ENCODE data around the gene C10orf143.
A peak's percentile ranks its signal among the peaks of the same experiment; 100 is the strongest.
"Not testable (repeated sequence)": the region's sequence is repeated elsewhere in the genome, so short reads cannot be mapped to it uniquely, and the experiment has no call there.

C10orf143 gene

DNA sequence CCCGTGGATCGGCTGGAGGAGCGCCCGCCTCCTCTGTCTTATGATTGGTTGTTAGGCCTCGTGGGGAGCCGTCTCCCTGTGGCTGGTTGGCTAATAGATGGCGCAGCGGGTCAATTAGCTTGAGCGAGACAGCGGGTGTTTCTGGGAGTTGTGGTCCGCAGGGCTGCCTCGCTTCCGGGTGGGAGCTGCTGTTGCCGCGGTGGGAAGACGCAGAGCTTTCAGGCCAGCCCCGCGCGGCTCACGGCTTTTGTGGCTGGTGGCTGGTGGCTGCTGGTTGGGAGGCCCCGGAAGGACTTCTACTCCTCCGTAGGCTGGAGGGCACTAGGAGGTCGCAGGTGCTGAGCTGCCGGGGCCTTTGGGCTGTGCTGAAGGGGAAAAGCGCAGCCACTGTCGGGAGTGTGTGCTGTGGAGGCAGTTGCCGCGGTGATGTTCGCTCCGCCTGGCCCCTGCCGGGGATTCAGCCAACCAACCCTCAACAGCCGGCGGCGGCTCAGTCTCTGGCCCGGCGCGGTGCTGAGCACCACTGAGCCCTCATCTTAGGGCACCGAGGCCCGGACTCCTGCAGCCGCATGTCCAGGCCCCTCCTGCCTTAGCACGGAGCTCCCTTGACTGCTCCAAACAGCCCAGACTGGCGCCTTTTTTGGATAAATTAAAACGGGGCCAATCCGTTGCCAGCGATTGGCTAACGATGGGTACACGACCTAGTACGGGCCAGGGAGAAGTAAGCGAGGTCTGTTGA is 652 bp upstream of the C10orf143 start:
- peak; percentile 98 for DNase-seq

DNA sequence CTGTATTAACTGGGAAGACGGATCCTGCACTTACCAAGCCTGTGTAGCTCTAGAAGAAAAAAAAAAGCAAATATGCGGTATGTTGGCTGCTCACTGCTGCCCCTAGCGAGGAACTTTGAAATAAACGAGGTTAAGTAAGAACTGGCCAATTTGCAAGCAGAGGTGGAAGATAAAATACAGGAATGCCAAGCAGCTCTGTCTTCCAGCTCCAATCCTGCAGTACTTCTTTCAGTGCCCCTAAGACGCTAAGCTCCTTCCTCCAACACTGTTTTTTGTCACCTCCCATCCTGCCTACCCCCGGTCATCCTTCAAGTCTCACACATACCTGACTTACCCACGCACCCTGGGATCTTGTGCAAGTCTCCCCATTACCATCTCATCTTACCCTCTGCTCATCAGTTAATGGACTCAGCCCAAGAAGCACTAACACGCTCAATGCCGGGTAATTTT is 809 bp downstream of the C10orf143 start:
- peak; percentile 85 for DNase-seq

DNA sequence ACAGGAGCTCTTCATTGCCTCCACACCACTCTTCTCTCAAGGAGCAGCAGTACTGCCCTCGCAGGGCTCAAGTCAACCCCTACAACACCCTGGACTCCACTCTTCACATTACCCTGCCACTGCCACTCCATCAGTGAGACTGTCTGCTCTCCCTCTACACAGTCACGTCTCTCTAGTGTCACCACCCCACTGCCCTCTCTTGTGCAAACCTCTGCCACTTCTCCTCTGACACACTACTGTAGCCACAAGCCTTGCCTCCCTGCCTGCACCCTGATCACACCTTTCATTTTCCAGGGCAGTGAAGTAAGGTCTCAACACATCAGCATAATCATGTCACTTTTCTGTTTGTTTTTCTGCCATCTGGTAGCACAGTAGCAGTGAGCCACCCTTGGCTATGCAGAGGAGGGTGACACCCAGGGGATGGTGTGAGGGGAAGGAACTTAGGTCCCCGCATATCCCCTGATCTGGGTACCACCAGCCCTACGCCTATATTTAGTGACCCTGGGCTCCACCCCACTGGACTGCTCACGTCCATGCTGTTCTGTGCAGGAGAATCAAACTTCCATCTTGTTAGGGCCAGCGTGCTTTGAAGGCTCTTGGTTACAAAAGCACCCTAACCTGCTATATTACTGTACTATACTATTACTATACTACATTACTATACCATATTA is 1.6 kb downstream of the C10orf143 start:
- no peak for DNase-seq

DNA sequence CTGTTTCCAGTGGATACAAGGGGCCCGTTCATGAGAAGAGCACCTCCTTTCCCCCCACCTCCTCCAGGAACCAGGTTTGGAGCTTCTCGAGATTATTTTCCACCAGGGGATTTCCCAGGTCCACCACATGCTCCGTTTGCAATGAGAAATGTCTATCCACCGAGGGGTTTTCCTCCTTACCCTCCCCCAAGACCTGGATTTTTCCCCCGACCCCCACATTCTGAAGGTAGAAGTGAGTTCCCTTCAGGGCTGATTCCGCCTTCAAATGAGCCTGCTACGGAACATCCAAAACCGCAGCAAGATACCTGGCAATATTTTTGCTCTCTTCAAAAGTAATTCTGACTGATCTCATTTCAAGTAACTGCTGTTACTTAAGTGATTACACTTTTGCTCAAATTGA is 2.5 kb downstream of the C10orf143 start:
- not testable (repeated sequence) for DNase-seq

DNA sequence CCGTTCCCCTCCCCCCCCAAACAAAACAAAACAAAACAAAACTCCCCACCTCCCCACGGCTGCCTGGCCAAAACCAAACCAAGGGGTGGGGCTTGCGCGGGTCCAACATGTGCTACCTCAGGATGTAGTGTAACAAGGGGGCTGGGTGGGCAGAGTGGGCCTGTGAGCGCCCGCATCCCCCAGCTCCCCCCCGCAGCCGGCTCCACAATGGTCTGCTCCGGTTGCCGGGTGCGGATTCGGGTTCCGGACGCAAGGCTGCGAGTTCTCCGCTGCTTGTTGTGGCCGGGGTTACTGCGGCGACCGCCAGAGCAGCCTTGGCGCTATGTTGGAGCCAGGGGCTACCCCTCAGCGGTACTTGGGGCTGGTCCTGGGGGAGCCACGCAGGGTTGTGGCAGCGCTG is 4.9 kb downstream of the C10orf143 start:
- DNase-seq: no peak

DNA sequence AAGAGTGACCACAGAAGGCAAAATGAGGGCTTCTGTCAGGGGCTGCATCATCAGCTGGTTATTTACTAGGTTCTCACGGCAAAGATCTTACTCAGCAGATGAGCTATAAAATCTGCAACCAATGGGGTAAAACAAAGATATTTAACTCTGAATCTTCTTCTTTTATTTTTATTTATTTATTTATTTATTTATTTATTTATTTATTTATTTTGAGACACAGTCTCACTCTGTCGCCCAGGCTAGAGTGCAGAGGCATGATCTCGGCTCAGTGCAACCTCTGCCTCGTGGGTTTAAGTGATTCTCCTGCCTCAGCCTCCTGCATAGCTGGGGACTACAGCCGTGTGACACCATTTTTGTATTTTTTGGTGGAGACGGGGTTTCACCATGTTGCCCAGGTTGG is 11.3 kb downstream of the C10orf143 start:
- no peak for DNase-seq

DNA sequence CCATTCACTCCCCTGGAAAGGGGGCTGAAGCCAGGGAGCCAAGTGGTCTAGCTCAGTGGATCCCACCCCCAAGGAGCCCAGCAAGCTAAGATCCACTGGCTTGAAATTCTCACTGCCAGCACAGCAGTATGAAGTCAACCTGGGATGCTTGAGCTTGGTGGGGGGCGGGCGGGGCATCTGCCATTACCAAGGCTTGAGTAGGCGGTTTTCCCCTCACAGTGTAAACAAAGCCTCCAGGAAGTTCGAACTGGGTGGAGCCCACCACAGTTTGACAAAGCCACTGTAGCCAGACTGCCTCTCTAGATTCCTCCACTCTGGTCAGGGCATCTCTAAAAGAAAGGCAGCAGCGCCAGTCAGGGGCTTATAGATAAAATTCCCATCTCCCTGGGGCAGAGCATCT is 20.1 kb downstream of the C10orf143 start:
- DNase-seq: not testable (repeated sequence)

DNA sequence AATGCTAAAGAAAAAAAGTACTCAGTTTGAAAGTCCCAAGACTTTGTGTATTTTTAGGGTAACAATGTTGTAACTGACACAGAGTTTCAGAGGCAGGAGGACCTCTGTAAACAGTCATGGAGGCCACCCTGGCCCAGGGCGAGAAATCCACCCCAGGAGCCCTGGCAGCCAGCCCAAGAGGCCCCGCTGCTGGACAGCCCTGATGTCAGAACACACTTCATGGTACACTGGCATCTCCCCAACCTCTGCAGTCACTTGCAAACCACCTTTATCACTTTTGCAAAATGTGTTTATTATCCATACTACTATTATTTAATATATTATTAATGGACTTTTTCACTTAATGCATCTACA is 30.2 kb downstream of the C10orf143 start:
- no peak for DNase-seq

DNA sequence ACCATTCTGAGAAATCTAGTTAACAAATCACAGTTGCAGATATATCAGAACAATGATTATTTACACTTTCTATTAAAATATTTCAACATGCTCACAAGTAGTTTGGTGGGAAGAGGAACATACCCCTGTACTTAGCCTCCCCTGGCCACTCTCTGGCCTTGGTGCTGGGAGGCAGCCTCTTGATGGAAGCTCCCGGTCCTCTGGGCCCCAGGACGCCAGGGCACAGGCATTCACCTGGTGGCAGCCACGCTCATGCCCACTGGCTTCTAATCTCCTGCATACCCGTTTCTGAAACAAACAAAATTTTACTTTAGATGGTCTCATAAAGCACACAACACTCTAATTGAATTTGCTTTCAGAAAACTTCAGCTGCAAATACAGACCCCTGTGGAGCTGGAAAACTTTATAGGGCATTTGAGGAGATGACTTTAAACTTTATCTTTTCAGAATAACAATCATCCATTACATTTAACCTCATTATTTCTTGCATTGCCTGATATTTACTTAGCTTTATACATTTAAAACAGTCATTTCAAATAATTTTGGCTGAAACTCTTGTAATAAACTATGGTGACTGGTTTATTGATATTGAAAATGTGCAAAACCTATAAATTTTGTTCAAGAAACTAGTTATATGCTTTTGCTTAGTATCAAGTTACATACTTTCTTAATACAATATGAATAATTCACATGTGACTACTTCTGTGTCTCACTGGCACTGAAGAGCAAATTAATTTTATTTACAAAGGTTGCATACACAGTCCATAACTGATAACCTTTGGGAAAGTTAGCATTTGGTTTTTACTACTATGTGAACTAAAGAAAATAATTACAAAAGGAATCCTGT is 30.8 kb downstream of the C10orf143 start:
- no peak for DNase-seq

DNA sequence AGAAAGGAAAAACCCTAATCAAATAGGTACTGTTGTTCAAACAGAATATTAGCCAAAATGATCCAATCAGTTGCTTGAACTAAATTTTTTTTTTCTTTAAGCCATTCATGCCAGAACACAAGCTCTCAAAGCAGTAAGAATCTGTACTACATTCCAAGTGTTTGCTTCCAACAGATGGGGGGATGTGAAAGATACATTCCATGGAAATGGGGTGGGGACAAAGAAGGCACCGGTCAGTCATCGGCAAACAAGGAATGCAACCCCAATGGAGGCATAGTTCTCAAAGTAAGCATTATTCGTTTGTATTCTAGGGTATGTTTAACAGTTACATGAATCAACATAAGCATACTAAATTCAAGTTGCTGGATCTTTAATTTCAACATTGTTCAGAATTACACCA is 32.5 kb downstream of the C10orf143 start:
- no peak for DNase-seq

DNA sequence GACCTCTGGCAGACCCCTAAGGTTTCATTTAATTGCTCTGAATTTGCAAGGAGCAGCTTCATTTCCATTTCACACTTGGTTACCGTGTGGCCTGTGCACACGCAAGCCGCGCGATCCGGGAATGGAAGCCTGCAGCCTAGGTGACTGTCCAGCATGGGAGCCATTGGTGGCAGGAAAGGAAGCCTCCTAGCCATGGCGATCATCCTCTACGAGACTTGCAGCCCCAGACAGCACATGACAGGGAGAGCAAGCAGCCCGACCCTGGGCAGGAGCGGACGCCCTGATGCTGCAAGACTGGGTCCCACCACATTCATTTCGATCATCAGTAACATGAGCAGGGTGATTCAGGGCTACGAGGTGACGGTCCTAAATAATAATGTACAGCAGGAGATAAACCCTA is 33.9 kb downstream of the C10orf143 start:
- DNase-seq: no peak

DNA sequence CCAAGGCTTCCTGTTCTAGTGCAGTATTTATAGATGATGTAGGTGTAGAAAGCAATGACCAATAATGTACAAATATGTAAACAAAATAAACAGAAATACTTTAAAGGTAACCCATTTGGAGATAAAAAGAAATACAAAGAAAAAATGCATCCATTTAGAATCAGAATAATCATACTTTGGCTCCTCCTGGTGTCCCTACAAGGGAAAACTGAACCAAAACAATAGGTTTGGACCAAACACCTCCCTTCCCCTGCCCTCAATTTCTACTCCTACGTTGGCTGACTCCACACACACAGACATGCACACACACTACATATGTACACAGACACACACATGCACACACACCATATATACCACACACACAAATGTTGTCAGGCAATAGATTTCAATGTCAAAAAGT is 36.0 kb downstream of the C10orf143 start:
- no peak for DNase-seq

DNA sequence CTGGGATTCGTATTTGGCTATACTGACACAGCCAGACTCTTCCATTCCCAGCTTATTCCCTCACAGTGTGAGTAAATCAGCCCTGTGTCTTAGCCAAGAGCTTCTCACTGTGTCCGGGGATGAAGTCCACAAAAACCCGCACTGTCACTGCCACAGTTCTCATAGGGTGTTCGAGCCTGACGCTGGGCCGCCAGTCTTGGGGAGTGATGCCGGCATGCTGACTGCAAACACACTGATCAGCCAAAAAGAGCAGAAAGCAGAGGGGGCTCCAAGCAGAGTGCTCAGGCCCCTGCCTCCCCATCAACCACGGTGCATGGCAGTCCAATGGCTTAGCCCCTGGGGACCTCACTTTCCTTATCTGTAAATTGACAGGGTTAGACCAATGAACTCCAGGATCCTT is 36.7 kb downstream of the C10orf143 start:
- DNase-seq: no peak

DNA sequence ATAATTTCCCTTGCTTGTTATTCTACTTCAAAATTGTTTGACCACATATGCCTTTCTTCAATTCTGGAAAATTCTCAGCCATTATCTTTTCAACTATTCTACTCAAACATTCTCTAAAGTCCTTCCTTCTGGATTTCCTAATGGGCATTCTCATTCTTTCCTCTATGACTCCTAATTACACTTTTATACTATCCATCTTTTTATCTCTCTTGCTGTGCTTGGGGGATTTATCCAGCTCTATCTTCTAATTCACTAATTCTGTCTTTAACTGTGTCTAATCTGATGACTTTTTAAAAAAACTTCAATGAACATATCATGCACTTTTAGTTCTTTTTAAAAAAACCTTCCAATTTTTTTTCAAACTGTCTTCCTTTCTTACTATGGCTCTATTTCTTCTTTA is 38.4 kb downstream of the C10orf143 start:
- no peak for DNase-seq

DNA sequence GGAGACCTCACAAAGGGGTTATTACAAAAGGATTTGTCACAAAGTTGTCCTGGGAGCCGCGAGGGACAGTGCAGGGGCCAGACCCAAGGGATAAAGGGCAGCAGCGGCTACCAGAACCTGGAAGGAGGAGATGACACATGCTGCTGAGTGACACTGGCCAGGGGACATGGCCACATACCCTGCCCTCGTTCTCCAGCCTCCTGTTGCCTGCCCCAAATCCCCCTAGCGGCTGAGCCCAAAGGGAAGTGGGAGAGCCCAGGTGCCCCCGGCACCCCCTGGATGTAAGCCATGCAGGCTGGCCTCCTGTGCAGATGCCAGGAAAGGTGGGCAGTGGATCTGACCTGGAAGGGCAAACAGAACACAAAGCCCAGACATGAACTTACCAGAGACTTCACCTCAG is 42.7 kb downstream of the C10orf143 start:
- no peak for DNase-seq

DNA sequence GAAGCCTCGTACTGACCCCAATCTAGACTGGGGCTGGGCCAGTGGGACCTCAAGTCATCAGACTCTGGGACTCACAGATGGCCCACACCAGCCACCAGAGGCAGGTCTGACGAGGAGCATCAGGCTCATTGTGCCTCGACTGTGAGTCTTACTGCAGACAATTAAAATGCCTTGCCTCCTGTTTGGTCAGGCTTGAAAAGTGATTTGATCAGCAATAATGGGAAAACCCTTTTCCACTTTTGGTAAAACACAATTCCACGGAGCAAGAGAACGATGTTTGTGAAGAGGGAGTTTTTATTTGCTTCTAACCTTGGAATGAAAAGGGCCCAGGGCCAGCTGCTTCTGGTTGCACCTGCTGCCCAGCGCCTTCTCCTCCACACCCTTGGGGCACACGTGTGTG is 43.9 kb downstream of the C10orf143 start:
- no peak for DNase-seq

DNA sequence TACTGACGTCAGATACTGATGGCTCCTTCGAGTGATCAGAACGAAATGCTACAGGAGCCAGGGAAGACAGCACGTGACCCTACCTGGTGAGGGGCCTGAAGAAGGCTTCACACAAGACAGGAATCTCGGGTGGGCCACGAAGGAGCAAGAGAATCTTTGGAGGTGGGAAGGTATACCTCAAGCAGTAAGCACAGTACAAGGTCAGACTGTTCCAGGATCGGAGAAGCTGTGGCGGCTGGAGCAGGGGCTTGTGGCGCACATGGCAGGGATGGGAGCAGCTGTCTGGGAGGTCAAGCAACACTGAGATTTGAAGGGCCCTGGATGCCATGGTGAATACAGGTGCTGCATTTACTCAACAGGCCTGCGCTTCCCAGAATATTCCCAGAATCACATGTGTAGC is 45.4 kb downstream of the C10orf143 start:
- no peak for DNase-seq

DNA sequence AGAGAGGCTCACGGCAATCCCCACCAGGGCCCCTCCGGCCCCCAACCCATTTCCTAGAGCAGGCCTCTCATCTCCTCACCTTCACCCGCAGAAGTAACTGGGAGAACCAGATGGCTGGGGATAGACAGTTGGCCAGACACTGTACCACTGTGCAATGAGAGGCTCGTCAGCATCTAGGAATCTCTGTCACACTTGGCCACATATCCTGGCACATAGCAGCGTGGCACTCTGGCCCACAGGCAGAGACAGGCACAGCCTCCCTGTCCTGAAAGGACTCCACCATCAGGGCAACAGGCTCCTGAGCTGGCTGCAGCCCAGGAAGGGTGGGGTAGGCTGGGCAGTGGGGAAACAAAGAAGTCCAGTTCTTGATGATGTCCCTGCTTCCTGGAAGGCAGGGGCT is 45.8 kb downstream of the C10orf143 start:
- no peak for DNase-seq

DNA sequence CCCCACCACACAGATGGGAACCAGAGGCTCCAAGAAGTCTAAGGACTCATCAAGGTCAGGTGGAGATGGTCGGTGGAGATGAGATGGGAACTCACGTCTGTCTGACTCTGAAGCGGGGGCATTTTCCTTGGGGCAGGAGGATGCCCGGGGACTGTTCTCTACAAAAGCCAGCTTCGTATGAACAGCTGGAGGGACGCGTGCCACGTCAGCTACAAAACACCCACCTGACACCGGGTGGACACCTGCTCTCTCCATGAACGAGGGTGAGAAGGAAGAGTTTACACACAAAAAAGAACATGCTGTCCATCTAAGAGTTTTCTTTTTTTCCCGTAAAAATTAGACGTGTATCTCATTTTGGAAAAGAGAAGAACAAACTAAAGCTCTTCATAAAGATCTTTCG is 47.7 kb downstream of the C10orf143 start:
- no peak for DNase-seq

DNA sequence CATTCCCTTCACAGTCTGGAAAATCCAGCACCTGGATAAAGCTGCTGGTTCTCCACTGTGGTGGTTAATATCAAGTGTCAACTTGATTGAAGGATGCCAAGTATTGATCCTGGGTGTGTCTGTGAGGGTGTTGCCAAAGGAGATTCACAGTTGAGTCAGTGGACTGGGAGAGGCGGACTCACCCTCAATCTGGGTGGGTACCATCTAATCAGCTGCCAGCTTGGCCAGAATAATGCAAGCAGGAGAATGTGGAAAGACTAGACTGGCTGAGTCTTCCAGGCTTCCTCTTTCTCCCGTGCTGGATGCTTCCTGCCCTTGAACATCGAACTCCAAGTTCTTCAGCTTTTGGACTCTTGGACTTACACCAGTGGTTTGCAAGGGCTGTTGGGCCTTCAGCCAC is 48.4 kb downstream of the C10orf143 start:
- DNase-seq: no peak

DNA sequence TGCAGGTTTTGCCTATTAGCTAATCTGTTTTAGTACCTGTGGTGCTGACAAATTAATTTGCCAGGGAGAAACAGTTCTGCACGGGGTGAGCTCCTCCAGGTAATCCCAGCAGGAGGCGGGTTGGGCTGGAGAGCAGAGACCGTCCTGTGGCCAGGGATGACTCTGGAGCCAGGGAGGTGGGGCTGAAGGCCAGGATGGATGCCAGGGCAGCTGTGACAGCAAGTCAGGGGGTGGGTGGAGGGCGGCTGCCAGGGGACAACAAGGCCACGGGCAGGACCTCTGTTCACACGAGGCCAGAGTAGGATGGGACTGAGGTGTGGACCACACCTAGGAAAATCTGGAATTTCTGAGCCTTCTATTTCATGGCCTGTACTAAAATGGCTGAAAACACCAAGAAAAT is 48.9 kb downstream of the C10orf143 start:
- no peak for DNase-seq

DNA sequence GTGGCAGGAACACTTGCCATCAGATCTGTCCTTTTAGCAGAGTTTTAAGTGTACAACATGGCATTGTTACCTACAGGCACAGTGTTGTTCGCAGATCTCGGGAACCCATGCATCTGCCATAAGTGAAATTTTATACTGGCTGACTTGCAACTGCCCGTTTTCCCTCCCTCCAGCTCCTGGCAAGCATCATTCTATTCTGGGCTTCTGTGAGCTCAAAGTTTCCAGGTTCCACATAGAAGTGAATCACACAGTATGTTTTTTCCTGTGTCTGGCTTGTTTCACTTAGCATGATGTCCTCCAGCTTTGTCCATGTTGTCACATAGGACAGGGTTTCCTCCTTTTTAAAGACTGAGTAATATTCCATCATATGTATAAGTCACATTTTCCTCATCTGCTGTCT is 56.6 kb downstream of the C10orf143 start:
- DNase-seq: no peak

DNA sequence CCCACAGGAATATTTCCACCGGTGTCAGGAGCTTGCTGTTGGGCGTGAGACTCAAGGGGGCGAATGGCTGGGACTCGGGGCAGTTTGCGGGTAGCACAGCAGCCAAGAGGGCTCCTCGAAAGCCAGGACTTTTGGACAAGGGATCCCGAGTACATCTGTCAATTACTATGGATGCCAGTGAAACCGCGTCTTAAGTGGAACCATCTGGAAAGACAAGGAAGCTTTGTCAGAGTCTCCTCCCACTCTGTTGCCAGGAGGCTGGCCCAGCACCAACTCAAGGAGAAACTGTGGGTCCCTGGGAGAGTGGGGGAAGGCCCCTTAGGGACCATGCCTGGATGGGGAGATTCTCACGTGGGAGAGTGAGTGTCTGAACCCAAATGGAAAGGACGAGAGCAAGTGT is 57.1 kb downstream of the C10orf143 start:
- DNase-seq: no peak

DNA sequence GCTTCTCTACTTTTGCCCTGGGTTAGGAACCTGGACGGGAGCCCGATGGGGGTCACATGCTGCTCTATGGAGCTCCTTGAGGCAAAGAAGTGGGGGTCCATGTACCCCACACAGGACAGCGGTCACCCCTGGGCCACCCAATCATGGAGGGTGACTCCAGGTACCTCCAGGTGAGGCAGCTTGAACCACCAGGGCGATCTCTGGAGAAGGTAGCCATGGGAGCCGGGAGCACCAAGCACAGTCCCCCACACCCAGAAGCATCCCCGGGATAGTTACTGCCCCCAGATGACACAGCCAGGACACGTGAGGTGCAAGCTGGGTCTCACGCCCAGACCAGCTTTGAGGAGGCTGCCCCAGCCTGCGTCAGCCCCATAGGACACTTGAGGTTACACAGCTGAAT is 58.4 kb downstream of the C10orf143 start:
- DNase-seq: no peak
